ENCODE results near the gene ZNF512.
A peak's percentile ranks its signal among the peaks of the same experiment; 100 is the strongest.

Gene ZNF512

GRCh38 chr2:27664622-27665363 is 82.0 kb downstream of the ZNF512 start:
- peak overlapping the region; percentile 43; the same call in 1 of the 2 replicates for H3K9ac ChIP-seq
- H3K79me2 ChIP-seq (ENCODE audit: insufficient read depth, low read depth), result peaks cover 35% of the 10 kb centered on the region
- peak overlapping the region; percentile 97 for H3K4me2 ChIP-seq
- TF ChIP-seq, protein P1, sequence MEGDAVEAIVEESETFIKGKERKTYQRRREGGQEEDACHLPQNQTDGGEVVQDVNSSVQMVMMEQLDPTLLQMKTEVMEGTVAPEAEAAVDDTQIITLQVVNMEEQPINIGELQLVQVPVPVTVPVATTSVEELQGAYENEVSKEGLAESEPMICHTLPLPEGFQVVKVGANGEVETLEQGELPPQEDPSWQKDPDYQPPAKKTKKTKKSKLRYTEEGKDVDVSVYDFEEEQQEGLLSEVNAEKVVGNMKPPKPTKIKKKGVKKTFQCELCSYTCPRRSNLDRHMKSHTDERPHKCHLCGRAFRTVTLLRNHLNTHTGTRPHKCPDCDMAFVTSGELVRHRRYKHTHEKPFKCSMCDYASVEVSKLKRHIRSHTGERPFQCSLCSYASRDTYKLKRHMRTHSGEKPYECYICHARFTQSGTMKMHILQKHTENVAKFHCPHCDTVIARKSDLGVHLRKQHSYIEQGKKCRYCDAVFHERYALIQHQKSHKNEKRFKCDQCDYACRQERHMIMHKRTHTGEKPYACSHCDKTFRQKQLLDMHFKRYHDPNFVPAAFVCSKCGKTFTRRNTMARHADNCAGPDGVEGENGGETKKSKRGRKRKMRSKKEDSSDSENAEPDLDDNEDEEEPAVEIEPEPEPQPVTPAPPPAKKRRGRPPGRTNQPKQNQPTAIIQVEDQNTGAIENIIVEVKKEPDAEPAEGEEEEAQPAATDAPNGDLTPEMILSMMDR (conservative IDR thresholded peaks at IDR 0.05; ENCODE audit: low read depth, low read length), result no peak
- no peak overlapping the region for H3K4me3 ChIP-seq (IDR thresholded peaks at IDR 0.05; ENCODE audit: insufficient read depth, low read depth, low read length)
- H4K20me1 ChIP-seq (ENCODE audit: insufficient read depth), result no peaks in the 10 kb centered on the region
- no peak overlapping the region for H3K27ac ChIP-seq
- H2AFZ ChIP-seq (ENCODE audit: low read depth), result peak overlapping the region; percentile 89; the same call in 1 of the 2 replicates
- peaks cover 26% of the 10 kb centered on the region for H3K4me1 ChIP-seq (ENCODE audit: low read depth, poor library complexity, severe bottlenecking)
- no peaks in the 10 kb centered on the region for H3K27me3 ChIP-seq (ENCODE audit: insufficient read depth, low read depth)
- no peaks in the 10 kb centered on the region for H3K36me3 ChIP-seq (ENCODE audit: insufficient read depth)

DNA sequence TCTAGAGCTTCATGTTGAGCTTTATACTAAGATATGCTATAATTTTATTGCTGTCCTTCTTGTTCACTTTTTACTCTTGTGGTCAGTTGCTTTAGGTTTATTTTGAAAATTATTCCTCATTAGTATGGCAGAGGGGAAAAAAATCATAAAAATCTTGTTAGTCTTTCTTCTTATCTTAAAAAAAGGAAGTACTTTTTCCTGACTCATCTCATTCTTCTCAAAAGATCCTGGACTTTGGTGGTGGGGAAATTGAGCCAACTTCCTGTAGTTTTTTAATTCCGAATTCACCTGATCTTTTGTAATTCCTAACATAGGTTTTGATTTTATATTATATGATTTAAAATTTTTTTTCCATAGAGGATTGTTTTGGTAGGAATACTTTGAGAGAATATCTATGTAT is 84.6 kb downstream of the ZNF512 start:
- no peak overlapping the region for H3K9ac ChIP-seq

GRCh38 chr2:27671235-27671634 is 88.4 kb downstream of the ZNF512 start:
- no peak overlapping the region for H3K9ac ChIP-seq
- no peak overlapping the region for H3K27ac ChIP-seq
- no peaks in the 10 kb centered on the region for H3K4me1 ChIP-seq (ENCODE audit: low read depth, poor library complexity, severe bottlenecking)
- TF ChIP-seq, protein P1 (conservative IDR thresholded peaks at IDR 0.05; ENCODE audit: low read depth, low read length), result no peak
- no peaks in the 10 kb centered on the region for H3K36me3 ChIP-seq (ENCODE audit: insufficient read depth)
- no peak overlapping the region for H3K4me2 ChIP-seq
- no peaks in the 10 kb centered on the region for H3K27me3 ChIP-seq (ENCODE audit: insufficient read depth, low read depth)
- H2AFZ ChIP-seq (ENCODE audit: low read depth), result no peak overlapping the region
- H3K4me3 ChIP-seq (IDR thresholded peaks at IDR 0.05; ENCODE audit: insufficient read depth, low read depth, low read length), result no peak overlapping the region
- H3K79me2 ChIP-seq (ENCODE audit: insufficient read depth, low read depth), result no peaks in the 10 kb centered on the region
- H4K20me1 ChIP-seq (ENCODE audit: insufficient read depth), result no peaks in the 10 kb centered on the region

More for the DNA sequence above, 84.6 kb downstream of the ZNF512 start:
- Histone ChIP-seq H4K20me1 (ENCODE audit: insufficient read depth) (no peaks in the 10 kb centered on the region), H3K27me3 (ENCODE audit: insufficient read depth, low read depth) (no peaks in the 10 kb centered on the region), H3K4me3 (IDR thresholded peaks at IDR 0.05; ENCODE audit: insufficient read depth, low read depth, low read length) (no peak overlapping the region), H3K4me1 (ENCODE audit: low read depth, poor library complexity, severe bottlenecking) (peaks cover 20% of the 10 kb centered on the region), H2AFZ (ENCODE audit: low read depth) (no peak overlapping the region), H3K27ac (no peak overlapping the region), H3K36me3 (ENCODE audit: insufficient read depth) (no peaks in the 10 kb centered on the region), H3K4me2 (no peak overlapping the region), H3K79me2 (ENCODE audit: insufficient read depth, low read depth) (peaks cover 25% of the 10 kb centered on the region)
- TF ChIP-seq, protein P1 (conservative IDR thresholded peaks at IDR 0.05; ENCODE audit: low read depth, low read length), result no peak
